ENCODE data around the gene CADM1.

The CADM1 gene

DNA sequence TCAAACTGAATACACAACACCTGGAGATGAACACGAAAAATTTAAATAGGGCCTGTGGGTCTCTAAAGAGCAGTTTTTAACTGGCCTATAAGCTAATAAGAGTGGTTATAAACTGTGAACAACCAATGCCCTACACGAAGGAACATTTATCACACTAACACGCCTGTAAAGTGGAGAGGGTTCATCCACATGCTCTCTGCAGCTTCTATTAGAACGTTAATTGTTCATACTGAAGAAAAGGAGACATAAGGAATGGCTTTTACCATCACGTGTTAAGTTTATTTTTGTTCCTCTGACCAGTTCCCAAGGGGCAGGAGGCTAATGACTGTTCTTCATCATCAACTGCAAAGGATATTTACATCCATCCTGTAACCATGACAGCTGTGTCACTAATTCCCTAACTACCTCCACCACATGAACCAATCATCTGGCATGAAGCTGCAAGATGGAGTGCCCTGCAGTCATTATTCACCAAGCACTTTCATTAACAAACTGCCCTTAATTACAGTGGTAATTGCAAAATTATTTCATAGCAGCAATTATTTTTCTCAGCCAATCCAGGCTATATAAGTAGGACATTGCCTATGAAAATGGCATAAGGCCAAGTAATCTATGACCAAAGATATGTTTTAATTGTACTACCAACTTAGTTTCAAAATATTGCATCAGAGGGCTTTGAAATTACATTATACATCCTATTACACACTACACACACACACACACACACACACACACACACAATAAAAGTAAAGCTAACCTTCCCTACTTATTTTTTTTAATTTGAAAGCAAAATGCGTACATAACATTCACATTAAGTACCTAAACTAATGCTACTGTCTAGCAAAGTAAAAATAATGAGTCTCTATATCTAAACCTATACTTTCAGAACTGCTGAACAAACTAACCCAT, 186.7 kb downstream of the CADM1 start:
- no peak for DNase-seq (ENCODE audit: low spot score)

GRCh38 chr11:115316696-115317095, 187.5 kb downstream of the CADM1 start:
- no peak for DNase-seq (ENCODE audit: low spot score)

DNA sequence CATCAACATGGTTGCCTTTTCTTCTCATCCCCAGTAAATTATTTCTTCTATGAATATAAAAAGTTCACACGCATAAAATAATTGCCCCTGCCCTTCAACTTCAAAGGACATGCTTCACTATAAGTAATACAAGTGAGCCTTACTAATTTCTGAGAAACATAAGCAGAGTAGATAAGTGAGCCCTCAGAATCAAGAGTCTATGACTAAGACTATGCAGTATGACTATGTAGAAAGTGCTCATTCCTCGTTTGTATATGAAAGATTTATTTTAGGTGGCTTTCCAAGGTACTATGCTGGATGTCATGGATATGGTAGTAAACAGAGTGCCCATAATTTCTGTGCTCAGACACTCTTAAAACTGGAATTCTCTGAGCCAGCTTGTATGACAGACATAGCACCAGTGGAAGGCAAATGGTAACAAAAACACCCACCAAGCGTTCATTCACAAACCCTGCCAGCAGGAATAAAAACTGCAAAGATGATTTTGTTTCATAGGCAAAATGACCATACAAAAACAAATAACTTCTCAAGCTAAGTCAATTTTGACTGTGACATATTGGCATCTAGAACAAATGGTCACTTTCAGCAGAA, 189.8 kb downstream of the CADM1 start:
- DNase-seq (ENCODE audit: low spot score), result no peak

DNA sequence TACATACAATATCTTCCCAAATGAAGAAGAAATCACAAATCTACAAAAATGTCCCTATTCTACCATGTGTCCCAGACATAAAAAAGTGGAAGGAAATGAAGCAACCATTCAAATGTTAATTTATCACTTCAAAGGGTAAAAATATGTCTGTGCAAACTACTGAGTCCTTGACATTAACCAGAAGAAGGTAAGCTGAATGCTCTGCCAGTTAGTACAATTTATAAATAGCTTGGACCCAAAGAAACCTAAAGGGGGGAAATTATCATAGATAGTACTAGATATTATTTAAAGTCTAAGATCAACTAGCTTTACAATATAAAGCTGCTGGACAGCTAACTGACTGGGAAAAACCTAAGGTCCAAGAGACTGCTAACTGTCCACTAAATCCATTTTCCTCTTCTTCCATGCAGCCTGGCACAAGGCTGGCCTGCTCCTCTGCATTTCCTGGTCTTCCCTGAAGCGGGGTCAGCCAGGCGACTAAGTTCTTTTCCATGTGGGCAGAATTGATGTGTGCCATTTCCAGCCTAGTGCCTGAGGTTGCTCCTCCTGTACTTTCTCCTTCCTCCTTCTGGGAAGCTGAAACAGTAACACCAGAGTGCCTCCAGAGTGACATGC, 190.9 kb downstream of the CADM1 start:
- no peak for DNase-seq (ENCODE audit: low spot score)

GRCh38 chr11:115311949-115312348, 192.3 kb downstream of the CADM1 start:
- DNase-seq (ENCODE audit: low spot score), result no peak

DNA sequence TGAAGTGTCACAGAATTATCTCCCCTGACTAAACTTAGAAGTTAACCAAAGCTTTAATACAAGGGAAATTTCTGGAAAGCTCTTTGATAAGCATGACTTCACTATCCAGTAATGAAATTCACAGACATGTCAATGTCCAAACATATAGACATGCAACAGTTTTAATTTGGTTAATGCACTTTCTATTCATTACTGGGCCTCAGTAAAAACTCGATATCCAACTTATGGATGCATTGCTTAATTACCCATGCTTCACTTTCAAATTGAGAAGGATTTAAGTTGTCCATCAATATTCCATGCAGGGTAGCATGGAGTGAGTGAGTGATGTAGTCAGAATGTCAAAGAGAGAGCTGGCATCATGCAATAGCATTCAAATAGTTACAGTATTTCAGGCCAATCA, 197.5 kb downstream of the CADM1 start:
- DNase-seq (ENCODE audit: low spot score), result no peak

GRCh38 chr11:115304774-115305472, 199.3 kb downstream of the CADM1 start:
- DNase-seq (ENCODE audit: low spot score), result no peak

DNA sequence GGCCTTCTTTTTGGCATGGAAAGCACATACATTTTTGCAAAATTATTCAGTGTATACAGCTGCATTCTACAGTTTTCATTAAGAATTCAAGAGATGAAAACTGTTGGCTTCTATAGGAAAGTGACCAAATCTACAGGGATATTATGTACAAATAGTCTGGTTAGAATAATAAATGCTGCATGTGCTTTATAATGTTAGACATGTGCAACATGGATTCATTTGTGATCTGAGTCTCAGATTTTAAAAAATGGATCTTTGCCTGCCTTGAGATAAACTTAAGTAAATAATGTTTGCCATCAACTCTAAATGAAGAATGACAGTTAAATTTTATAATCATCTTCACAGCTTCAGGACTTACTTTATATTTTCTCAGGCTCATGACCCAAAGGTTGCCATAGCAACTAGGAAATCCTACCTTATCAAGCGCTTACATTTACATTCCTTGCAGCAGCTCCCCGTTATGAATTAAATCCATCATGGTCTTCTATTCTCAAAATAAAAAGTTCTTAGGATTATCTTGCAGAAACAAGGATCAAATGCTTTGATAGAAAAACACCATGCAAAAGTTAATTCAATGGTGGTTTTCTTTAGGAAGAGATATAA, 200.2 kb downstream of the CADM1 start:
- DNase-seq (ENCODE audit: low spot score), result no peak

- DNase-seq (ENCODE audit: low spot score), result no peak
Measured at GRCh38 chr11:115302946-115303703, 201.1 kb downstream of the CADM1 start.

- no peak for DNase-seq (ENCODE audit: low spot score)
Measured at GRCh38 chr11:115300660-115301428, 203.4 kb downstream of the CADM1 start.

GRCh38 chr11:115298300-115299012, 205.8 kb downstream of the CADM1 start:
- DNase-seq (ENCODE audit: low spot score), result no peak

DNA sequence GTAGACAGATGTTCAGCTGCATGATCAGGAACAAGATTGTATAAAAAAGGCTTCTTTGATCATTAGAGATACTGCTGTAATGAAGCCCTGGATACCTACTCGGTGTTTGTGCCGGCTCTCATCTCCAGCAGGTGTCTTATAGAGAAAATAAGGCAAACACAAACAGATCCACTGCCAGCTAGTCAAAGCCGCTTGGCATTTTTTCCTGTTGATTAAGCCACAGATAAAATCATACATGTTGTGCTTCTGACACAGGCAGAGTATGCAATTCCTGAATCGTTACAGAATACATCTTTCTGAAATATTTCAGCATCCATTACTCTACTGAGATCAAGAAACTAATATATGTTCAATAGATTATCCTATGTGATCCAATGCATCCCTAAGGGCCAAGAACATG, 206.9 kb downstream of the CADM1 start:
- DNase-seq (ENCODE audit: low spot score), result no peak

- no peak for DNase-seq (ENCODE audit: low spot score)
Measured at GRCh38 chr11:115291325-115291724, 212.9 kb downstream of the CADM1 start.

DNA sequence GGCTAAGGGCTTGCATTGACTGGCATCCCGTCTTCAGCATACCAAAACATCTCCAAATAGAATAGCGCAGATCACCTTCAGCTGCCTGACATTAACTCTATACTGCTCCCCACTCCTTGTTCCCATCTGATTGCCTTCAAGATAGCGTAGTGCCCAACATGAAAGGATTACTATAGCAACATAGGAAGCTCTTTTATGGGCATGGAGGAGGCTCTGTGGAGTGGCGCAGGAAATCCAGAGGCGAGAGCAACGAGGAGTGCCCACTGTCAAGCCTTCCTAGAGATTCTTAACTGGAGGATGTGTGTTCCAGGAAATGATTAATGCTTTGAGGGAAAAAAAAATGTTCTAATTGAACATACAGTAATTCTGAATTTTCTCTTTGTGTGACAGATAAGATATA, 213.3 kb downstream of the CADM1 start:
- DNase-seq (ENCODE audit: low spot score), result no peak

GRCh38 chr11:115290479-115290878, 213.7 kb downstream of the CADM1 start:
- DNase-seq (ENCODE audit: low spot score), result no peak

DNA sequence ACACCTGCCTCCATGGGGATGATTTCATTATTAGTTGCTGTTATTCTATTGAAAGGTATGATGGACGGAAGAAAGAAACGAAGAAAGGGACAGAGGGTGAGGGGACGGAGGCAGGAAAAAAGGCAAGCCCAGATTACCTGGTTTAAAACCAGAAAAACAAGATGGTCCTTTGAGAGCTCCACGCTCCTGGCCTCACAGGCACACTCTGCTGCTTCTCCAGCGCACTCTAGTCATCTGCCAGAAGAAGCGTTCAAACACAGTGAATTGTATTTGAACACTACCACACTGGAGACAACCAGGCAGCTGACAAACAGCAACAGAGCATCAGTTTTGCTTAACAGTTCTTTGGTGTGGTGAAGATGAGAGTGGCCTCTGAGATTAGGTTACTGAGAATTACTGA, 216.9 kb downstream of the CADM1 start:
- DNase-seq (ENCODE audit: low spot score), result no peak

- peak; percentile 16 for DNase-seq (ENCODE audit: low spot score)
Measured at GRCh38 chr11:115286614-115287013, 217.6 kb downstream of the CADM1 start.

GRCh38 chr11:115284773-115285172, 219.4 kb downstream of the CADM1 start:
- no peak for DNase-seq (ENCODE audit: low spot score)

- DNase-seq (ENCODE audit: low spot score), result no peak
Measured at GRCh38 chr11:115282923-115283322, 221.3 kb downstream of the CADM1 start.

- DNase-seq (ENCODE audit: low spot score), result no peak
Measured at GRCh38 chr11:115280775-115281174, 223.4 kb downstream of the CADM1 start.

Measured in Ammon's horn (tissue), 1 donor.